ENCODE data around the gene MAX.
A peak's percentile ranks its signal among the peaks of the same experiment; 100 is the strongest.
"Not testable (repeated sequence)": the region's sequence is repeated elsewhere in the genome, so short reads cannot be mapped to it uniquely, and the experiment has no call there.

The MAX gene

GRCh38 chr14:65043893-65044595 is 58.3 kb downstream of the MAX start:
- H3K4me3 Mint-ChIP-seq, result no peak overlapping the region
- no peaks in the 10 kb centered on the region for H3K27me3 Mint-ChIP-seq (ENCODE audit: low read depth)
- H3K36me3 Mint-ChIP-seq (ENCODE audit: low read depth), result peaks cover 28% of the 10 kb centered on the region
- H3K9me3 Mint-ChIP-seq, result no peaks in the 10 kb centered on the region
- peaks cover 15% of the 10 kb centered on the region for H3K4me1 Mint-ChIP-seq (ENCODE audit: low read depth)
- no peak overlapping the region for H3K27ac Mint-ChIP-seq

GRCh38 chr14:65042731-65043372 is 59.5 kb downstream of the MAX start:
- Mint-ChIP-seq H3K27me3 (ENCODE audit: low read depth) (no peaks in the 10 kb centered on the region), H3K27ac (no peak overlapping the region), H3K9me3 (no peaks in the 10 kb centered on the region), H3K4me3 (no peak overlapping the region), H3K4me1 (ENCODE audit: low read depth) (peaks cover 15% of the 10 kb centered on the region), H3K36me3 (ENCODE audit: low read depth) (peaks cover 29% of the 10 kb centered on the region)

- H3K9me3 Mint-ChIP-seq, result no peaks in the 10 kb centered on the region
- H3K27me3 Mint-ChIP-seq (ENCODE audit: low read depth), result no peaks in the 10 kb centered on the region
- no peak overlapping the region for H3K4me3 Mint-ChIP-seq
- peaks cover 13% of the 10 kb centered on the region for H3K4me1 Mint-ChIP-seq (ENCODE audit: low read depth)
- peaks cover 25% of the 10 kb centered on the region for H3K36me3 Mint-ChIP-seq (ENCODE audit: low read depth)
- no peak overlapping the region for H3K27ac Mint-ChIP-seq
Measured at GRCh38 chr14:65042296-65042695, 60.0 kb downstream of the MAX start.

GRCh38 chr14:65041434-65041915 is 60.8 kb downstream of the MAX start:
- Mint-ChIP-seq H3K27ac (no peak overlapping the region), H3K4me1 (ENCODE audit: low read depth) (peaks cover 9% of the 10 kb centered on the region), H3K9me3 (no peaks in the 10 kb centered on the region), H3K27me3 (ENCODE audit: low read depth) (no peaks in the 10 kb centered on the region), H3K36me3 (ENCODE audit: low read depth) (peaks cover 20% of the 10 kb centered on the region), H3K4me3 (no peak overlapping the region)

GRCh38 chr14:65040666-65041433 is 61.5 kb downstream of the MAX start:
- Mint-ChIP-seq H3K27ac (no peak overlapping the region), H3K4me3 (no peak overlapping the region), H3K36me3 (ENCODE audit: low read depth) (peaks cover 18% of the 10 kb centered on the region), H3K4me1 (ENCODE audit: low read depth) (peaks cover 8% of the 10 kb centered on the region), H3K27me3 (ENCODE audit: low read depth) (no peaks in the 10 kb centered on the region), H3K9me3 (no peaks in the 10 kb centered on the region)

- no peaks in the 10 kb centered on the region for H3K4me1 Mint-ChIP-seq (ENCODE audit: low read depth)
Measured at GRCh38 chr14:65038966-65039365, 63.4 kb downstream of the MAX start.

GRCh38 chr14:65035049-65035448 is 67.3 kb downstream of the MAX start:
- H3K4me3 Mint-ChIP-seq, result no peak overlapping the region
- H3K9me3 Mint-ChIP-seq, result no peaks in the 10 kb centered on the region
- no peaks in the 10 kb centered on the region for H3K27me3 Mint-ChIP-seq (ENCODE audit: low read depth)
- H3K36me3 Mint-ChIP-seq (ENCODE audit: low read depth), result peaks cover 20% of the 10 kb centered on the region
- no peak overlapping the region for H3K27ac Mint-ChIP-seq
- H3K4me1 Mint-ChIP-seq (ENCODE audit: low read depth), result no peaks in the 10 kb centered on the region

More at GRCh38 chr14:65038966-65039365, 63.4 kb downstream of the MAX start:
- Mint-ChIP-seq H3K36me3 (ENCODE audit: low read depth) (peaks cover 22% of the 10 kb centered on the region), H3K4me3 (no peak overlapping the region), H3K27ac (no peak overlapping the region), H3K9me3 (no peaks in the 10 kb centered on the region), H3K27me3 (ENCODE audit: low read depth) (no peaks in the 10 kb centered on the region)

GRCh38 chr14:65034021-65034420 is 68.3 kb downstream of the MAX start:
- Mint-ChIP-seq H3K27me3 (ENCODE audit: low read depth) (no peaks in the 10 kb centered on the region), H3K4me1 (ENCODE audit: low read depth) (no peaks in the 10 kb centered on the region), H3K27ac (no peak overlapping the region), H3K36me3 (ENCODE audit: low read depth) (peaks cover 26% of the 10 kb centered on the region), H3K9me3 (no peaks in the 10 kb centered on the region), H3K4me3 (no peak overlapping the region)

- no peak overlapping the region for H3K27ac Mint-ChIP-seq
- H3K4me3 Mint-ChIP-seq, result no peak overlapping the region
- H3K36me3 Mint-ChIP-seq (ENCODE audit: low read depth), result peaks cover 28% of the 10 kb centered on the region
- H3K4me1 Mint-ChIP-seq (ENCODE audit: low read depth), result no peaks in the 10 kb centered on the region
- H3K27me3 Mint-ChIP-seq (ENCODE audit: low read depth), result no peaks in the 10 kb centered on the region
- no peaks in the 10 kb centered on the region for H3K9me3 Mint-ChIP-seq
Measured at GRCh38 chr14:65033181-65033580, 69.1 kb downstream of the MAX start.

GRCh38 chr14:65032319-65032718 is 70.0 kb downstream of the MAX start:
- Mint-ChIP-seq H3K27ac (peak overlapping the region; percentile 13), H3K9me3 (no peaks in the 10 kb centered on the region), H3K27me3 (ENCODE audit: low read depth) (no peaks in the 10 kb centered on the region), H3K4me3 (no peak overlapping the region), H3K36me3 (ENCODE audit: low read depth) (peaks cover 28% of the 10 kb centered on the region), H3K4me1 (ENCODE audit: low read depth) (no peaks in the 10 kb centered on the region)

- not testable (repeated sequence) for H3K27ac Mint-ChIP-seq; H3K9me3 Mint-ChIP-seq; H3K4me1 Mint-ChIP-seq (ENCODE audit: low read depth); H3K27me3 Mint-ChIP-seq (ENCODE audit: low read depth); H3K4me3 Mint-ChIP-seq
- H3K36me3 Mint-ChIP-seq (ENCODE audit: low read depth), result peaks cover 32% of the 10 kb centered on the region
Measured at GRCh38 chr14:65031321-65031720, 71.0 kb downstream of the MAX start.

GRCh38 chr14:65028937-65029336 is 73.4 kb downstream of the MAX start:
- H3K9me3 Mint-ChIP-seq, result no peaks in the 10 kb centered on the region
- H3K27ac Mint-ChIP-seq, result no peak overlapping the region
- no peaks in the 10 kb centered on the region for H3K27me3 Mint-ChIP-seq (ENCODE audit: low read depth)
- H3K4me1 Mint-ChIP-seq (ENCODE audit: low read depth), result peaks cover 1% of the 10 kb centered on the region
- H3K4me3 Mint-ChIP-seq, result no peak overlapping the region
- H3K36me3 Mint-ChIP-seq (ENCODE audit: low read depth), result peaks cover 23% of the 10 kb centered on the region

- Mint-ChIP-seq H3K36me3 (ENCODE audit: low read depth) (peaks cover 23% of the 10 kb centered on the region), H3K27ac (no peak overlapping the region), H3K4me3 (no peak overlapping the region), H3K27me3 (ENCODE audit: low read depth) (no peaks in the 10 kb centered on the region), H3K9me3 (no peaks in the 10 kb centered on the region), H3K4me1 (ENCODE audit: low read depth) (peaks cover 1% of the 10 kb centered on the region)
Measured at GRCh38 chr14:65027127-65027799, 75.1 kb downstream of the MAX start.

GRCh38 chr14:65026526-65026925 is 75.8 kb downstream of the MAX start:
- Mint-ChIP-seq H3K9me3 (no peaks in the 10 kb centered on the region), H3K27ac (no peak overlapping the region), H3K36me3 (ENCODE audit: low read depth) (peaks cover 21% of the 10 kb centered on the region), H3K4me1 (ENCODE audit: low read depth) (peaks cover 1% of the 10 kb centered on the region), H3K4me3 (no peak overlapping the region), H3K27me3 (ENCODE audit: low read depth) (no peaks in the 10 kb centered on the region)

Measured in T-helper 1 cell treated with Interleukin-12 subunit alpha and Interleukin-12 subunit beta and Interleukin-4 antibody, amounts not matched to agents 30 μg/mL and 1 μg/mL, for 36 hours (primary cell).